HEK293 (cell line): ENCODE results near the gene AIF1.

Experiments used
- CTCF ChIP-seq: fragments of 450-650 bp; formaldehyde crosslinking; IDR thresholded peaks from 2 replicates; pipeline ENCODE4 v1.5.1; 2016; ENCODE audit warnings: missing biosample characterization, missing genetic modification characterization
- FEZF1 ChIP-seq: fragments of 450-650 bp; formaldehyde crosslinking; IDR thresholded peaks from 2 replicates; pipeline ENCODE4 v1.5.1; 2016; ENCODE audit warnings: missing biosample characterization, missing genetic modification characterization
- KLF16 ChIP-seq: fragments of 450-650 bp; formaldehyde crosslinking; IDR thresholded peaks from 2 replicates; pipeline ENCODE4 v1.5.1; 2017; ENCODE audit warnings: missing biosample characterization, missing genetic modification characterization
- SP2 ChIP-seq: fragments of 450-650 bp; formaldehyde crosslinking; IDR thresholded peaks from 2 replicates; pipeline ENCODE4 v1.5.1; 2016; ENCODE audit warnings: missing biosample characterization, missing genetic modification characterization
- WT1 ChIP-seq: fragments of 450-650 bp; formaldehyde crosslinking; IDR thresholded peaks from 2 replicates; pipeline ENCODE4 v1.5.1; 2016; ENCODE audit warnings: missing biosample characterization, missing genetic modification characterization
- ZBTB1 ChIP-seq: fragments of 450-650 bp; formaldehyde crosslinking; IDR thresholded peaks from 2 replicates; pipeline ENCODE4 v1.5.1; 2016; ENCODE audit warnings: missing biosample characterization, missing genetic modification characterization
- ZNF311 ChIP-seq: fragments of 450-650 bp; formaldehyde crosslinking; IDR thresholded peaks from 2 replicates; pipeline ENCODE4 v1.5.1; 2017; ENCODE audit warnings: missing biosample characterization, missing genetic modification characterization, borderline replicate concordance
- ZNF341 ChIP-seq: fragments of 450-650 bp; formaldehyde crosslinking; IDR thresholded peaks from 2 replicates; pipeline ENCODE4; 2016; ENCODE audit warnings: low read depth, missing biosample characterization, missing genetic modification characterization
- ZNF398 ChIP-seq: fragments of 450-650 bp; formaldehyde crosslinking; IDR thresholded peaks from 2 replicates; pipeline ENCODE4 v1.5.1; 2017; ENCODE audit warnings: missing biosample characterization, missing genetic modification characterization
- ZNF423 ChIP-seq: fragments of 450-650 bp; formaldehyde crosslinking; IDR thresholded peaks from 2 replicates; pipeline ENCODE4 v1.5.1; 2016; ENCODE audit warnings: missing biosample characterization, missing genetic modification characterization
- ZSCAN30 ChIP-seq: fragments of 450-650 bp; IDR thresholded peaks from 2 replicates; pipeline ENCODE4 v1.5.1; 2018; ENCODE audit warnings: missing biosample characterization, mild to moderate bottlenecking, missing genetic modification characterization, moderate library complexity

GRCh38 chr6:31592396-31592771, 22.6 kb upstream of the AIF1 start:
- no peak for TF ChIP-seq ZSCAN30
- no peak for TF ChIP-seq WT1 (tag by site-specific recombination)
- no peak for TF ChIP-seq ZBTB1 (tag by site-specific recombination)
- no peak for TF ChIP-seq CTCF
- no peak for TF ChIP-seq ZNF423 (tag by site-specific recombination)
- TF ChIP-seq ZNF341 (tag by site-specific recombination) = no peak
- TF ChIP-seq KLF16 (tag by site-specific recombination) = no peak
- no peak for TF ChIP-seq FEZF1
- TF ChIP-seq SP2 (tag by site-specific recombination) = no peak
- no peak for TF ChIP-seq ZNF398 (tag by site-specific recombination)
- TF ChIP-seq ZNF311 (tag by site-specific recombination) = no peak
